Left ventricle myocardium inferior (tissue), 1 donor: ENCODE data around the gene EPC1. TPM values are rescaled to one million over a fixed set of nuclear protein-coding genes. Genes with fewer than 3 reads are reported as not detected.
A peak's percentile ranks its signal among the peaks of the same experiment; 100 is the strongest.

ENCODE experiments used
- DNase-seq: peaks from one replicate; pipeline ENCODE4 v3.0.0-alpha.2; 2020
- H3K27ac ChIP-seq: fragments of 200-600 bp; replicated peaks from 2 replicates; pipeline ENCODE4 v1.8.0; 2021
- H3K27me3 ChIP-seq: fragments of 200-600 bp; 2 replicates; pipeline ENCODE4 v1.8.0; 2021; ENCODE audit warnings: low read depth
- H3K36me3 ChIP-seq: fragments of 200-600 bp; 2 replicates; pipeline ENCODE4 v1.8.0; 2021
- H3K4me1 ChIP-seq: fragments of 200-600 bp; 2 replicates; pipeline ENCODE4 v1.8.0; 2021
- H3K4me3 ChIP-seq: fragments of 200-600 bp; 2 replicates; pipeline ENCODE4 v1.8.0; 2021; ENCODE audit warnings: mild to moderate bottlenecking, moderate library complexity
- H3K9me3 ChIP-seq: fragments of 200-600 bp; replicated peaks from 2 replicates; pipeline ENCODE4 v1.8.0; 2021
- intact Hi-C: fragments of 100-400 bp; cut with micrococcal nuclease; formaldehyde crosslinking; loops from one replicate; pipeline ENCODE4 v1.11.0; 2022
- total RNA-seq: library from RNA; stranded (reverse); fragmentation: NEBNext Ultra II Directional; extraction: Animal tissue kit (Norgen Biotek cat#: 25700); gene quantifications from one replicate; pipeline ENCODE4 v1.2.1, GENCODE V29; 2021
- TF ChIP-seq, protein P1 (sequence below): fragments of 200-600 bp; IDR thresholded peaks from 2 replicates; pipeline ENCODE4 v1.8.0; 2021; ENCODE audit warnings: antibody characterized with exemption, mild to moderate bottlenecking, borderline replicate concordance
- donor health status: DM: no; HTN: yes; CAD: no; lungs with severe emphysema.

EPC1 gene
- total RNA-seq, 1 donor from 2014 or later: 17.0 TPM

GRCh38 chr10:32266566-32266965, 80.4 kb downstream of the EPC1 start:
- H3K27ac ChIP-seq: no peak overlapping the region
- peaks cover 47% of the 10 kb centered on the region for H3K36me3 ChIP-seq
- TF ChIP-seq, protein P1, sequence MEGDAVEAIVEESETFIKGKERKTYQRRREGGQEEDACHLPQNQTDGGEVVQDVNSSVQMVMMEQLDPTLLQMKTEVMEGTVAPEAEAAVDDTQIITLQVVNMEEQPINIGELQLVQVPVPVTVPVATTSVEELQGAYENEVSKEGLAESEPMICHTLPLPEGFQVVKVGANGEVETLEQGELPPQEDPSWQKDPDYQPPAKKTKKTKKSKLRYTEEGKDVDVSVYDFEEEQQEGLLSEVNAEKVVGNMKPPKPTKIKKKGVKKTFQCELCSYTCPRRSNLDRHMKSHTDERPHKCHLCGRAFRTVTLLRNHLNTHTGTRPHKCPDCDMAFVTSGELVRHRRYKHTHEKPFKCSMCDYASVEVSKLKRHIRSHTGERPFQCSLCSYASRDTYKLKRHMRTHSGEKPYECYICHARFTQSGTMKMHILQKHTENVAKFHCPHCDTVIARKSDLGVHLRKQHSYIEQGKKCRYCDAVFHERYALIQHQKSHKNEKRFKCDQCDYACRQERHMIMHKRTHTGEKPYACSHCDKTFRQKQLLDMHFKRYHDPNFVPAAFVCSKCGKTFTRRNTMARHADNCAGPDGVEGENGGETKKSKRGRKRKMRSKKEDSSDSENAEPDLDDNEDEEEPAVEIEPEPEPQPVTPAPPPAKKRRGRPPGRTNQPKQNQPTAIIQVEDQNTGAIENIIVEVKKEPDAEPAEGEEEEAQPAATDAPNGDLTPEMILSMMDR: no peak
- H3K4me3 ChIP-seq: no peak overlapping the region
- no peak for DNase-seq
- no peaks in the 10 kb centered on the region for H3K9me3 ChIP-seq
- no peaks in the 10 kb centered on the region for H3K27me3 ChIP-seq
- H3K4me1 ChIP-seq: peaks cover 20% of the 10 kb centered on the region
- intact Hi-C loops: no loop called here

- H3K4me1 ChIP-seq: peaks cover 19% of the 10 kb centered on the region
- intact Hi-C loops: no loop called here
These were observed 81.2 kb downstream of the EPC1 start for GRCh38 chr10:32265756-32266155.

GRCh38 chr10:32263300-32263699, 83.7 kb downstream of the EPC1 start:
- Histone ChIP-seq H3K9me3 (no peaks in the 10 kb centered on the region), H3K27ac (no peak overlapping the region), H3K36me3 (peaks cover 14% of the 10 kb centered on the region), H3K27me3 (no peaks in the 10 kb centered on the region), H3K4me1 (no peaks in the 10 kb centered on the region), H3K4me3 (no peak overlapping the region)
- DNase-seq: no peak
- TF ChIP-seq, protein P1: no peak
- intact Hi-C loops: no loop called here

More at GRCh38 chr10:32265756-32266155, 81.2 kb downstream of the EPC1 start:
- H3K9me3 ChIP-seq: no peaks in the 10 kb centered on the region
- no peak overlapping the region for H3K27ac ChIP-seq
- H3K27me3 ChIP-seq: no peaks in the 10 kb centered on the region
- no peak overlapping the region for H3K4me3 ChIP-seq
- no peak for DNase-seq
- H3K36me3 ChIP-seq: peaks cover 39% of the 10 kb centered on the region
- TF ChIP-seq, protein P1: no peak

- DNase-seq: no peak
- TF ChIP-seq, protein P1: no peak
- Histone ChIP-seq H3K9me3 (no peaks in the 10 kb centered on the region), H3K4me1 (no peaks in the 10 kb centered on the region), H3K4me3 (no peak overlapping the region), H3K27ac (no peak overlapping the region), H3K27me3 (no peaks in the 10 kb centered on the region), H3K36me3 (no peaks in the 10 kb centered on the region)
- intact Hi-C loops: loop anchor here (5.0 kb wide), 2 partner anchors 88 to 108 kb away; partner anchors contain the start of gene EPC1
These were observed 87.4 kb downstream of the EPC1 start for GRCh38 chr10:32259551-32259950.

DNA sequence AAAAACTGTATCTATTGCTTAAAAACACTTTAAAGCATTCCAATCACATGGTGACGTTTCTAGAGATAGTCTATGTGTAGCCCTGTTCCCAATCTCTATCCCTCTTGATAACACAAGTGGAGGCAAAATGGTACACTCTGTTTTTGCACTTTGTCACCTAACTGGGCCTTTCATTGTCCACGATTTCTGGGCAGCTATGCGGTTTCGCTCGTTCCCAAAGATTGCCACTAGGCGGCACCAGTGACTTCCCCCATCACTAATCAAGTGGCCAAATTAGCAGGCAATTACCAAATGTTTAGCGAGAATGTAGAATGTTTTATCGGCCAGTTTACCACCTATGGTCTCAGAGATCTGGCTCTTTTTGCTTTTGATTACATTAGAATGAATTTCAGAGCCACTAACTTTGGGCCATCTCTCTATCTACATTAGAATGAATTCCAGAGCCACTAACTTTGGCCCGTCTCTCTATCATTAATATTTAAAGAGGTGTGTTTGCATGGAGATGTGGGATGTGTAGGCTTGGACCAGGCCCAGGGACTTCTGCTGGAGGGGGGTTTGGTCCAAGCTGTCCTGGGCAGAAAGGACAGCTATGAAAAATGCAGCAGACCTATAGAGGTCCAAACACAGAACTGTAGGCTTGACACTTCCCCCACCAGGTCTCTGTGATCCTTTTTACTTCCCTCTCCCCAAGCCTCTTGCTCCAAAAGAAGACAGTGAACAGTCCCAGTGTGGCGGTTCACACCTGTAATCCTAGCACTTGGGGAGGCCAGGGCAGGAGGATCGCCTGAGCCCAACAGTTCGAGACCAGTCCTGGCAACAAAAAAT, 90.1 kb downstream of the EPC1 start:
- no peaks in the 10 kb centered on the region for H3K9me3 ChIP-seq
- intact Hi-C loops: loop anchor here (5.0 kb wide), 2 partner anchors 90 to 110 kb away; partner anchors contain the start of gene EPC1
- no peaks in the 10 kb centered on the region for H3K36me3 ChIP-seq
- no peak overlapping the region for H3K4me3 ChIP-seq
- TF ChIP-seq, protein P1: peak; percentile 92
- H3K27ac ChIP-seq: no peak overlapping the region
- DNase-seq: peak; percentile 64
- no peaks in the 10 kb centered on the region for H3K4me1 ChIP-seq
- no peaks in the 10 kb centered on the region for H3K27me3 ChIP-seq
